ENCODE results near the gene MEIS2. TPM values are rescaled to one million over a fixed set of nuclear protein-coding genes. Genes with fewer than 3 reads are reported as not detected.

The MEIS2 gene
- total RNA-seq, 4 donors from 2014 or later, result 7.5 to 40.4 (median 21.2) TPM

GRCh38 chr15:37032091-37032775, 68.1 kb downstream of the MEIS2 start:
- Histone ChIP-seq H3K4me3 (no peak overlapping the region), H3K27me3 (no peaks in the 10 kb centered on the region), H3K4me1 (no peaks in the 10 kb centered on the region), H3K36me3 (no peaks in the 10 kb centered on the region), H3K27ac (no peak overlapping the region), H3K9me3 (no peaks in the 10 kb centered on the region)
- no peak for DNase-seq
- no peak for TF ChIP-seq POLR2A (IDR thresholded peaks at IDR 0.05)
- TF ChIP-seq, protein P1, sequence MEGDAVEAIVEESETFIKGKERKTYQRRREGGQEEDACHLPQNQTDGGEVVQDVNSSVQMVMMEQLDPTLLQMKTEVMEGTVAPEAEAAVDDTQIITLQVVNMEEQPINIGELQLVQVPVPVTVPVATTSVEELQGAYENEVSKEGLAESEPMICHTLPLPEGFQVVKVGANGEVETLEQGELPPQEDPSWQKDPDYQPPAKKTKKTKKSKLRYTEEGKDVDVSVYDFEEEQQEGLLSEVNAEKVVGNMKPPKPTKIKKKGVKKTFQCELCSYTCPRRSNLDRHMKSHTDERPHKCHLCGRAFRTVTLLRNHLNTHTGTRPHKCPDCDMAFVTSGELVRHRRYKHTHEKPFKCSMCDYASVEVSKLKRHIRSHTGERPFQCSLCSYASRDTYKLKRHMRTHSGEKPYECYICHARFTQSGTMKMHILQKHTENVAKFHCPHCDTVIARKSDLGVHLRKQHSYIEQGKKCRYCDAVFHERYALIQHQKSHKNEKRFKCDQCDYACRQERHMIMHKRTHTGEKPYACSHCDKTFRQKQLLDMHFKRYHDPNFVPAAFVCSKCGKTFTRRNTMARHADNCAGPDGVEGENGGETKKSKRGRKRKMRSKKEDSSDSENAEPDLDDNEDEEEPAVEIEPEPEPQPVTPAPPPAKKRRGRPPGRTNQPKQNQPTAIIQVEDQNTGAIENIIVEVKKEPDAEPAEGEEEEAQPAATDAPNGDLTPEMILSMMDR (IDR thresholded peaks at IDR 0.05), result no peak

GRCh38 chr15:37031198-37031597, 69.2 kb downstream of the MEIS2 start:
- Histone ChIP-seq H3K9me3 (no peaks in the 10 kb centered on the region), H3K36me3 (no peaks in the 10 kb centered on the region), H3K27me3 (no peaks in the 10 kb centered on the region), H3K4me1 (no peaks in the 10 kb centered on the region), H3K27ac (no peak overlapping the region), H3K4me3 (no peak overlapping the region)
- DNase-seq, result no peak
- TF ChIP-seq, protein P1 (IDR thresholded peaks at IDR 0.05), result no peak
- no peak for TF ChIP-seq POLR2A (IDR thresholded peaks at IDR 0.05)

DNA sequence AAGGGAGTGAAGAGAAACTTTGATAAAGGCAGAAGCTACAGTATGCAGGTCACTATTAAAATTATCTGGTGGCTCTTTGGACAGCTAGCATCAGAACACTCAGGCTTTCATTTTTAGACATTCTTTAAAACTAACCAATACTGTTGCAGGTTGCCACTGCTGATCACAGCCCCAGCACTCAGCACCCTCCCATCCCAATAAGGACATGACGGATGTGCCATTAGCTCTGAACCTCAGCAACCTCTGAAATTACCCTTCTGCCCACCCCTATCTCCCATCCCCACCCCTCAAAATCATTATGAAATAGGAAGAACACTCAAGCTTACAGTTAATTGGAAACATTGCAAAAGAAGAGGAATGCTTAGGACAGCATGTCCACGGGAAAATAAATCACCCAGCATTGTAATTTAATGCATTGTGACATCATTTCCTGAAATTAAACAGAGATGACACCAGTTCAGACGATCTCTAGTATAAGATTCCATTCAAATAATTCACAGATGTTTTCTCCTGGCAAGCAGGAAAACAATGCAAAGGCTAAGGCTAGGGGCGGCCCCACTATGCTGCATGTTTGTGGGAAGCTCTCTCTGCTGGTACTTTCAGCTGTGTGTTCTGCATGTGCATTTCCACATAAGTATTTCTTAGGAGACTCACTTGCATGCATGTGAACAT, 71.6 kb downstream of the MEIS2 start:
- no peaks in the 10 kb centered on the region for H3K27me3 ChIP-seq
- H3K4me1 ChIP-seq, result no peaks in the 10 kb centered on the region
- no peaks in the 10 kb centered on the region for H3K9me3 ChIP-seq
- no peaks in the 10 kb centered on the region for H3K36me3 ChIP-seq
- TF ChIP-seq, protein P1 (IDR thresholded peaks at IDR 0.05), result no peak
- TF ChIP-seq POLR2A (IDR thresholded peaks at IDR 0.05), result no peak
- DNase-seq, result no peak
- H3K4me3 ChIP-seq, result no peak overlapping the region
- H3K27ac ChIP-seq, result no peak overlapping the region

- H3K27ac ChIP-seq, result peak overlapping the region in 1 of 4 donors; percentile 61
- no peaks in the 10 kb centered on the region for H3K4me1 ChIP-seq
- no peaks in the 10 kb centered on the region for H3K27me3 ChIP-seq
- no peak for DNase-seq
- no peak for TF ChIP-seq POLR2A (IDR thresholded peaks at IDR 0.05)
- TF ChIP-seq, protein P1 (IDR thresholded peaks at IDR 0.05), result no peak
- H3K9me3 ChIP-seq, result no peaks in the 10 kb centered on the region
- H3K4me3 ChIP-seq, result no peak overlapping the region
- no peaks in the 10 kb centered on the region for H3K36me3 ChIP-seq
Measured at GRCh38 chr15:37020852-37021251, 79.5 kb downstream of the MEIS2 start.

DNA sequence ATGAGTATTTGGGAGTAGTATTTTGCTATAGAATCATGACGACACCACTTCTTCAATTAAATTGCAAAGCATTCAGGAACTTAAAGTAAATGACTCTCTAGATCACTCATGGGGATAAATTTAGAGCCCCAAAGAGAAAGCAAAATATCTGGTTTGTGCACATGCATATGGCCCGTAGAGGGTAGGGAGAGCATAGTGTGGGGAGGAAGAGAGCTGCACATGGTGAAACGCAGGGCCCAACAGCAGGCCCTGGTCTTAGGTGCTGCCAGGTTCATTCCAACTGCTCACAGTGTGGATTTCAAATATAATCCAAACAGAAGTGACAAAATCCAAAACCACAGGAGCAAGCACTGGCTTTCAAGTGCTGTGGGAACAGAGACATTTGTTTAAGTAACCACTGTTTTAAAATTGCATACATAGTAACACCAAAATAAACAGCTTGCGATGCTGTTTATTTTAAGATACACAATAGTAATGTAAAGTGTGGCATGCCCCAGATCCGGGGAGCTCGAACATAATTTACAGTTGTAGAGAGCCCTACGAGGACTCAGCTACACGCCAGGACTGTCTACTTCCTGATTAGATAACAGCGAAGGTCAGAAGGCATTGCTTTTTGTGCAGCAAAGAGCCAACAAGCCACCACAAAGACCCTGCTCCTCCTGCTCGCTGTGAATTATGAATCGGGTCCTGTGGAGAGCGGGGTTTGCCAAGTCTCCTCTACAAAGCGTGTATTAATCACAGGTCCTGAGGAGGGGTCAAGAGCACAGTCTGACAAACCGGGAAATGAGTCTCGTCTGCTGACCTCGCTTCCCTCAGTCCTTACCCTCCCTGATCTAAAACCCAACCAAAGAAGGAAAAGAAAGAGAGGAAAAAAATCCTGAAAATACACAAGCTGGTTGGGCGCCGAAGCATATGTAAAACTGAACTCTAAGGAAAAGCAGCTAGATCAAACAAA, 80.6 kb downstream of the MEIS2 start:
- DNase-seq, result no peak
- peak overlapping the region in 1 of 4 donors; percentile 61 for H3K27ac ChIP-seq
- no peaks in the 10 kb centered on the region for H3K27me3 ChIP-seq
- H3K36me3 ChIP-seq, result no peaks in the 10 kb centered on the region
- H3K4me3 ChIP-seq, result no peak overlapping the region
- no peaks in the 10 kb centered on the region for H3K4me1 ChIP-seq
- TF ChIP-seq, protein P1 (IDR thresholded peaks at IDR 0.05), result no peak
- no peak for TF ChIP-seq POLR2A (IDR thresholded peaks at IDR 0.05)
- no peaks in the 10 kb centered on the region for H3K9me3 ChIP-seq

Measured in Peyer's patch (tissue), 4 donors.